Mononuclear cell (primary cell): ENCODE measurements around the gene CAMK2D. TPM values are rescaled to one million over a fixed set of nuclear protein-coding genes. Genes with fewer than 3 reads are reported as not detected.

Experiments used
- H3K27me3 ChIP-seq: 2 replicates; pipeline ENCODE4 v1.6.0; 2011; ENCODE audit warnings: low read length, control low read depth; ENCODE audit not compliant: insufficient read depth
- H3K4me1 ChIP-seq: 2 replicates; pipeline ENCODE4 v1.5.1; 2011; ENCODE audit warnings: mild to moderate bottlenecking, low read length, control low read depth; ENCODE audit not compliant: insufficient read depth
- H3K4me3 ChIP-seq: 2 replicates; pipeline ENCODE4 v1.5.1; 2011; ENCODE audit warnings: mild to moderate bottlenecking, low read length, moderate library complexity
- H3K9me3 ChIP-seq: 2 replicates; pipeline ENCODE4 v1.5.1; 2011; ENCODE audit warnings: low read depth, mild to moderate bottlenecking, control low read depth, low read length
- total RNA-seq: library from RNA; depleted of rRNA; stranded (reverse); fragments of >200 nt; gene quantifications from one replicate; pipeline ENCODE4 v1.2.3, GENCODE V29; 2012

Gene CAMK2D
- total RNA-seq, 1 donor: 58.6 TPM

DNA sequence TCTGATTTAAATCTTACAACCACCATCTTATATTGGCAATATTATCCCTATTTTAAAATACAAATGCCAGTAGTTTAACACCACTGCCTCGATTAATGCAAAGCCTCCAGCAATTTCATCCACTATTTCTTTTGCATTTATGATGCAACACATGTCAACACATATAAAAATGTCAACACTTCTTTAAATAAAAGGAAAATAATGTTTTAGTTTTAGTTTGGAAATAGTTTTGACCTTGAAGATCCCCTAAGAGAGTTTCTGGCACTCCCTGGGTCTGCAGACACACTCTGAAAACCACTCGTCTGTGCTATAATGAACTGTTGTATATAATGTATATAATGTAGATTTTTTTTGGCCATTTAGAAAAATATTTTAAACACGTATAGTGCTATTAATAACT is 99.0 kb downstream of the CAMK2D start:
- no peaks in the 10 kb centered on the region for H3K4me1 ChIP-seq
- no peaks in the 10 kb centered on the region for H3K9me3 ChIP-seq
- no peaks in the 10 kb centered on the region for H3K27me3 ChIP-seq
- H3K4me3 ChIP-seq: no peak overlapping the region

DNA sequence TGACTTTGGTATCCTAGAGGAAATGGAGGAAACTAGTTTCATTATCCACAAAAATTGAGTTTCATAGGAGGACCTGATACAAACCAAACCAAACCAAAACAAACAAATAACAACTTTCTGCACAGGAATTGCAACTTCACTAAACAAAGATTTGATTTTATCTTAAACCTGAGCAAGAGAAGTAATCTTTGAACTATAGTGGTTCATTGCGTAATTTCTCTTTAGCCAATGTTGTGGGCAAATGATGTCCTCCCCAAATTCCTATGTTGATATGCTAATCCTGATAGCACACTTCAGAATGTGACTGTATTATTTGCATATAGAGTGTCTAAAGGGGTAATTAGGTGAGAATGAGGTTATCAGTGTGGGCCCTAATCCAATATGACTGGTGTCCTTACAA is 102.4 kb downstream of the CAMK2D start:
- no peak overlapping the region for H3K4me3 ChIP-seq
- no peaks in the 10 kb centered on the region for H3K9me3 ChIP-seq
- no peaks in the 10 kb centered on the region for H3K4me1 ChIP-seq
- no peaks in the 10 kb centered on the region for H3K27me3 ChIP-seq

DNA sequence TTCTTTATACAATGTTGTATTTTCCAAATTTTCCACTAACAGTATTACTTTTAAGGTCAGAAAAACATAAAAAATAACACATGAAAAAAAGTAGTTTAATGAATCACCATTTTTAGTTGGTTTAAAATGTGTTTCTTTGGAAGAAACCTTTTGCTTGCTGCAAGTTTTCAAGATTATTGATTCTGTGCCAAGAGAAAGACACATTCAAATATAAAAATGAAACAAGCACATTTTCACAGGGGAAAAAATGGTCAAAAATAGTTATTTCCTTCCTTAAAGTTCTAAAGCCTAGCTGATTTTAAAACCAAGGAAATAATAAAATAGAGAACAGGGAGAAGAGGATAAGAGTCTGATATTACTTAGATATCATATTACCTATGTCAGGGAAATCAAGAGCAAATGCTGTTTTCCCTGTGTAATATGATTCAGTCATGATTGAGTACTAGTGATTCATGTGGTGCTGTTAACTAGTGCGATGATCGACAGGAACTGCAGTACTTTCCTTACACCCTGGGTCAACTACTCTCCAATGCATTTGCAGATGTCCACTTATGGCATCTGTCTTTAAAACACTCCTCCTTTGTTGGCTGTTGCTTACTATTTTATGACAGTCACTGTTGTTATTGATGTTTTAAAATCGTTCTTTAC is 103.8 kb downstream of the CAMK2D start:
- no peaks in the 10 kb centered on the region for H3K27me3 ChIP-seq
- H3K4me1 ChIP-seq: no peaks in the 10 kb centered on the region
- no peak overlapping the region for H3K4me3 ChIP-seq
- H3K9me3 ChIP-seq: no peaks in the 10 kb centered on the region

DNA sequence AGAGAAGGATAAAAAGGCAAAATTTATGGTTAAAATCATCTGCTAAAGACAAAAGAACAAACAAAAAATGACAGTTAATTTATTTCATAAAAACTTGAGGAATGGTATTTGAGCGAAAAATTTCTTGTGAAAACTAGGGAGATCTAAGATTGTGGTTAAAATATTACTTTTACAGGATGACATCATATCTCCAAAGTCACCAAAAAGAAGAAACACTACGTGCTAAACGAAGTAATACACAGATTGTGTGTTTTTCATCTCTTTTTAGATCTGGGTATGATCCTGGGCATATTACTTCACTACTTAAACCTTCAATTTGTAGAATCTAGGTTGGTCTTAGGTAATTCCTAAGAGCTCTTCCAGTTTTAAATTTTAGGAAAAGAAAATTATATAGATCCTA is 107.7 kb downstream of the CAMK2D start:
- Histone ChIP-seq H3K9me3 (no peaks in the 10 kb centered on the region), H3K27me3 (no peaks in the 10 kb centered on the region), H3K4me3 (no peak overlapping the region), H3K4me1 (no peaks in the 10 kb centered on the region)

DNA sequence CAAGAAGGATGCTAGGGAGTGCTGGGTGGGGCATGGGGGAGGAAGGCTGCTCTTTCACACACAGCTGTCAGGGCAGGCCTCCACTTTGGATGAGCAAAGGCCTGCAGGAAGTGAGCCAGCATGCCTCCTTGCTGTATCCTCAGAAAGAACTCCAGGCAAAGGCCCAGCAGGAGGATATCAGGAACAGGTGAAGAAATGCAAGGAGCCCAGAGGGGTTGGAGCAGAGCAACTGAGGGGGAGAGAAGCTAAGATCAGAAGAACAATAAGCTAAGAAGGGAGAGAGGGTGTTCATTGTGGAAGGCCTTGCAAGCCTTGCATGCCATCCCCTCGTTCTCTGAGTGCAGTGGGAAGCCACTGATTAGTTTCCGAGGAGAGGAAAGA is 115.1 kb downstream of the CAMK2D start:
- H3K9me3 ChIP-seq: no peaks in the 10 kb centered on the region
- no peak overlapping the region for H3K4me3 ChIP-seq
- peaks cover 8% of the 10 kb centered on the region for H3K4me1 ChIP-seq
- no peaks in the 10 kb centered on the region for H3K27me3 ChIP-seq

DNA sequence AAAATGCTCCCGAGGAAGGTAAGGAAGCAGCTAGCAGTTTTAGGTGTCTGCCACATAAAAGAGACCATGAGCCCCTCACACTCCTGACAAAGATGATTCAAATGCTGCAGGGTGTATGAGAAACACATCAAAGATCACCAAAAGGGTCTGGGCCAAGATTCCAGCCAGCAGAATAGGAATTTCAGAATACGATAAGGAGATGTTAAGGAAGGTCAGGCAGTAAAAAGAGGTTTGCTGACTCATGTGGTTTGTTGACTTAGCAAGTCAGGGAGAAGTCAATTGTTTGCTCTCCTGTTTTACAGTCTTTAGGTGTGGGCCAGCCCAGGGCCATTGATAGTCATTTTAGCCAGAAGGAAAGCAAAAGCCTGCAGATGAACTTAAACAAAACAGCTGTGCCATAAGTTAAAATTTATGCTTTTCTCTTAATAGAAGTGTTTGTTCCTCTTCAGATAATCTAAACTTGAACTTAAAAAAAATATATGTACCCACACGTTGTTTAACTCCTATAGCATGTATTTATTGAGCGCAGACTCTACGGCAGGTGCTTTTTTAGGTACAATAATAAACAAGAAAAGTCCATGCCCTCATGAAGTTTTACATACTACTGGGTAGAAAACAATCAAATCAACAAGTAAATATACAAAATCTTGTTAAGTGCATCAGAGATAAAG is 115.6 kb downstream of the CAMK2D start:
- Histone ChIP-seq H3K4me1 (peaks cover 9% of the 10 kb centered on the region), H3K27me3 (no peaks in the 10 kb centered on the region), H3K4me3 (no peak overlapping the region)

DNA sequence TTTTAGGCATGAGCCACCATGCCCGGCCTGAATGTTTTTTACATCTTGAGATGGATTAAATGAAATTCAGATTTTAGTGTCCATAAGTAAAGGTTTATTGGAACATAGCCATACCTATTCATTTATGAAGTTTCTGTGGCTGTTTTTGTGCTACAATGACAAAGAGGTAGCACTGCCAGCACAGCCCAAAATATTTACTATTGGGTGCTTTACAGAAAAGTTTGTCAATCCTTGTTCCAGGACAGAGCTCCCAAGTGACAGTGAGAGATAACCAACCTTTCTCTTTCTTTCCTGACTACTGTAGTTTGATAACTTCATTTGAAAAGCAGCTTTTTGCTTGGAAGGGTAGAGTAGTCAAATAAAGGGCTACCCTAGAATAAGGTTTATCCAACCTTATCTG is 116.2 kb downstream of the CAMK2D start:
- Histone ChIP-seq H3K27me3 (no peaks in the 10 kb centered on the region), H3K4me1 (peaks cover 9% of the 10 kb centered on the region), H3K4me3 (no peak overlapping the region), H3K9me3 (no peaks in the 10 kb centered on the region)

More for the DNA sequence above, 115.6 kb downstream of the CAMK2D start:
- H3K9me3 ChIP-seq: no peaks in the 10 kb centered on the region

DNA sequence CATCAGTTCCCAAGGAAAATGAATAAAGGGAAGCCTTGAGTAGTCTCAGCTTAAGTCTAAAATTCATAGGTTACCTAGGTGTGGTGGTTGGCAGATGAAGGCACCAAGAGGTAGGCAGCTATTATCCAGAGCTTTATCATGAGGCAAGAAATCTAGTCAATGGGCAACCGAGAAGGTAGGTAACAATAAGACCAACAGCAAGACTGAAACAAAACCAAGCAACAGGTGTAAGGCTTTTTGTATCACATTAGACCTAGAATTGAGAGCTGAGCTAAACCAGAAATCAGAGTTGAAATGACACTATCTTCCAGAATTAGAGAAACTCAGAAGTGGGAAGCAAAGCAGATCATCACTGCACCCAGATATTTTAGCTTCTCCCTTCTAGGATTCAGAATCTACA is 117.1 kb downstream of the CAMK2D start:
- H3K9me3 ChIP-seq: no peaks in the 10 kb centered on the region
- H3K27me3 ChIP-seq: no peaks in the 10 kb centered on the region
- no peak overlapping the region for H3K4me3 ChIP-seq
- H3K4me1 ChIP-seq: peaks cover 16% of the 10 kb centered on the region

DNA sequence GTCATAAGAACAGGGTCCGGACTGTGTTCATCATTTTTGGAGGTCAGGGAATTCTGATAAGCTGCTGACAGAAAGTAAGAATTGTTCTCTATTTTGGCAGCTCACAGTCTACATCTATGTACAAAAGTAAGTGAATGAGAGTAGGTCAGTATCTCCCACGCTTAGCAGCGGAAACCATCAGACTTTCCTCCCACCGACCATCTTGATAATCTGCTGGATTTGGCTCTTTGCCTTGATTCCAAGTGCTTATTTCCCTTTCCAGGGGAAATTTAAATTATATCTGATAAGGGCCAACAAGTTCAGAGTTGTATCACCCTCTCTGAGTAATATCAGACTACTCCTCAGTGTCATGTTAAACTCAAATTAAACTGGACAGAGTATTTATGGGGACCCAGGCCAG is 118.0 kb downstream of the CAMK2D start:
- H3K4me1 ChIP-seq: peaks cover 23% of the 10 kb centered on the region
- no peak overlapping the region for H3K4me3 ChIP-seq
- H3K27me3 ChIP-seq: no peaks in the 10 kb centered on the region
- H3K9me3 ChIP-seq: no peaks in the 10 kb centered on the region

DNA sequence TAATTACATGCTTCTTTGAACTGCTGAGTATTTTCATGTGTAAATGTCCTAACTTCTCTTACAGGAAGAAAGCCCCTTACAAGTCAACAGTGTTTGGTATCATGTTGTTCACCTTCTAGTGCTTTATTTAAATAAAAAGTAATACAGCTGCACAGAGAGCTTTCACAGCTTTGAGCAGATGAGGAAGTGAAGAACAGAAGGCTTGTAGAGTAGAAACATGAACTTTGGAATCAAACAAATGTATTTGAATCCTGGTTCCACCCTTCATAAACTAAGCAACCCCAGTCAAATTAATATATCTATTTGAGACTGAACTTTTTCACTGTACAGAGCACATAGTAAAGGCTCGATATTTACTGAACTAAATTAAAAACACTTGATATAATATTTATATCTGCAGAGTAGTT is 120.5 kb downstream of the CAMK2D start:
- Histone ChIP-seq H3K9me3 (no peaks in the 10 kb centered on the region), H3K27me3 (no peaks in the 10 kb centered on the region), H3K4me3 (no peak overlapping the region), H3K4me1 (peaks cover 39% of the 10 kb centered on the region)

DNA sequence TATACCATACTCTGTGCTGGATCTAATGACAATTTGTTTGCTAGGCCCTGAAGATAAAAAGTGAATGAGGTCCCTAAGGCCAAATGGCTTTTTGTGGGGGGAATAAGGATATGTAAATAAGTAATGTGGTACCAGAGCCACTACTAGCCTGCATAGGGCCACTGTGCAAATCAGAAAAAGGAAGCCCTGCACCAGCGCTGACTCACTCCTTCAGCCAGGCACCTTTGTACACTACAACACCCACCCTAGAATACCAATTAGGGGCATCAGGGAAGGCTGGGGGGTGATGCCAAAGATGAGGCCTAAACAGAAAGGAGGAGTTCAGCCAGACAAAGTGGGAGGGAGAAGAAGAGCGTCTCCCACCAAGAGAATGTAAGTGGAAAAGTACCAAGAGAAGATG is 122.2 kb downstream of the CAMK2D start:
- Histone ChIP-seq H3K4me3 (no peak overlapping the region), H3K9me3 (no peaks in the 10 kb centered on the region), H3K4me1 (peaks cover 43% of the 10 kb centered on the region), H3K27me3 (no peaks in the 10 kb centered on the region)

DNA sequence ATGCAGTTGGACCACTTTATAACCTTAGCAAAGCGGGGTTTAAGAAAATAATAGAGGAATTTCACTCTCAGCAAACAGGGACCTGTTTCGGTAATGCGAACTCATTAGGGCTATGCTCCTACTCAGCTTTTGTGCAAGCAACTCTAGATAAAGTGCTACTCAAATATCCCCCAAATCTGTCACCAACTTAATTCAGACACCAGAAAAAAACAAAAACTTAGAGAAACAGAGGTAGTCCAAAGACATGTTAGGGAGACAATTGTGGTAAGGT is 123.0 kb downstream of the CAMK2D start:
- no peaks in the 10 kb centered on the region for H3K27me3 ChIP-seq

DNA sequence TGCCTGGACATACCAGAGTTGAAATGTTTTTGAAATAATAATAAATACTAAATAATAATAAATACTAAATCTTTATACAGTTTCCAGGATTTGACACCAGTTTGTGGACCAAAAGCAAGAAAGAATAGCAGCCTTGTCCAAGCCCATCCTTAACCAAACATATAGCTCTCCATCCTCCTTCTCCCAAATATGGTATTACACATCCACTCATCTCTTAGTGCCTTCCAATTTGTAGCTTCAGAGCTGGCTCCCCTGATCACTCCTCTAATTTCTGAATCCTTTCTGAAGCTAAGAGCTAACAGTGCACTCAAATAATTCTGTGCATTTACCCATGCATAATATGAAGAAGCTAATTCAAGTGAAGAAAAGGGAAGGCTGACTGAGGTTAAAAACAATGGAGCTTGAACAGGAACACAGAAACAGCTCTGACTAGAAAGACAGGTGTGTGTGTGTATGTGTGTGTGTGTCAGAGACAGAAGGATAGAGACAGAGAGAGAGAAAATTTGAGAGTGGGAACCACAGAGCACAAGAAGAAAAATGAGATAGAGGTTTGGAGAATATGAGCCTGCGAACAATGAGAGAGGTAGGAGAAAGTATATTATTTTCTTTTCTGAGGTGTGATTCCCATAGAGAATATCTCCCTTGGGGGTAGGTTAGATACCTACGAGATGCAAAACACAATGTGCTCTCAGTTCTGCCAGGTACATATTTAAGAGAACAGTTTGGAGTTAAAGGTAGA is 123.5 kb downstream of the CAMK2D start:
- H3K4me3 ChIP-seq: no peak overlapping the region
- peaks cover 38% of the 10 kb centered on the region for H3K4me1 ChIP-seq
- H3K27me3 ChIP-seq: no peaks in the 10 kb centered on the region
- H3K9me3 ChIP-seq: no peaks in the 10 kb centered on the region

More for the DNA sequence above, 123.0 kb downstream of the CAMK2D start:
- Histone ChIP-seq H3K9me3 (no peaks in the 10 kb centered on the region), H3K4me3 (no peak overlapping the region), H3K4me1 (peaks cover 42% of the 10 kb centered on the region)

DNA sequence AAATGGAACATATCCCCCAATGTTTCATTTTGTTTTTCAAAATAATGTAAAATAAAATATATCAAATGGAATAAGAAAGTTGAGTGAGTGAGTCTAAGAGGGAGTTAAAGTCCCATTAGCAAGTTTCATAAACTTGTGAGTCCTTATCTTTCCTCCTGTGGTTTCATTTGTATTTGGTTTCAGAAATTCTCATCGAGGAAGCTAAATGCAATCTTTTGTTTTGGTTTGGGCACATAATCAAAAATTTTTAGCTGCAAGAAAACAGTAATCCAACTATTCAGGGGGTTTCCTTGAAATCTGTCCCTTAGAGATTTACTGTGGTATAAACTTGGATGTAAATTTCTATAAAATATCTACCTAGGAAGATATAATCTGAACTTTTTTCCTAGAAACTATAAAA is 124.2 kb downstream of the CAMK2D start:
- Histone ChIP-seq H3K4me3 (no peak overlapping the region), H3K9me3 (no peaks in the 10 kb centered on the region), H3K4me1 (peaks cover 38% of the 10 kb centered on the region), H3K27me3 (no peaks in the 10 kb centered on the region)

DNA sequence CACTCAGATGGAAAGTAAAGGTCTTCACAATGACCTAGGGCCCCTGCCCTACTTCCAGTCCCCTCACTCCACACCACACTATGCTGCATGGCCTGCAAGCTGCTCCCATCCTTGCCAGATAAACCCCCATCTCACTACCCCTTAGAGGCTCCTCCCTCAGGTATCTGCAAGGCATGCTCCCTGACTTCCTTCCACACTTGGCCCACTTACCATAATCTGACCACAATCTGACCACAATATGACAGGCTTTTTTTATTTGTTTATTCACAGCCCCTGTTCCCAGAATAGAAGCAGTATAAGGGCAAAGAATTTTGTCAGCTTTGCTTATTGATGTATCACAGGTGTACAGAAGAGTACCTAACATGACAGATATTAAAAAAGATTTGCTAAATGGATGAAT is 124.7 kb downstream of the CAMK2D start:
- Histone ChIP-seq H3K9me3 (no peaks in the 10 kb centered on the region), H3K27me3 (no peaks in the 10 kb centered on the region), H3K4me1 (peaks cover 38% of the 10 kb centered on the region), H3K4me3 (no peak overlapping the region)

DNA sequence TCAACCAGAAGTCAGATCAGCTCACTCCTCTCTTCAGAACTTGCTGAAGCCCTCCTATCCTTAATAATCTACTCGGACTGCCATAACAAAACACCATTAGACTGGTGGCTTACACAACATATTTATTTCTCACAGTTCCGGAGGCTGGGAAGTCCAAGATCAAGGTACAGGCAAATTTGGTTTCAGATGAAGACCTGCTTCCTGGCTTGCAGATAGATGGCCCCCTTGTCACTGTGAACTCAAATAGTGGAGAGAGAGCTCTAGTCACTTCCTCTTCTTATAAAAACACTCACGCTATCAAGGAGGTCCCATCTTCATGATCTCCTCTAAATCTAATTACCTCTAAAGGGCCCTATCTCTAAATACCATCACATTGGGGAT is 125.1 kb downstream of the CAMK2D start:
- H3K9me3 ChIP-seq: no peaks in the 10 kb centered on the region
- no peaks in the 10 kb centered on the region for H3K27me3 ChIP-seq
- no peak overlapping the region for H3K4me3 ChIP-seq
- H3K4me1 ChIP-seq: peaks cover 34% of the 10 kb centered on the region
